GM21526 (cell line): ENCODE data around the gene PHLDB1.
"Not testable (repeated sequence)": the region's sequence is repeated elsewhere in the genome, so short reads cannot be mapped to it uniquely, and the experiment has no call there.

Experiments used
- ATAC-seq: cut with Tn5 transposase; IDR thresholded peaks from one replicate; pipeline ENCODE4 v1.9.1; 2021; ENCODE audit warnings: moderate library complexity; ENCODE audit not compliant: unreplicated experiment, low FRiP score

The PHLDB1 gene

DNA sequence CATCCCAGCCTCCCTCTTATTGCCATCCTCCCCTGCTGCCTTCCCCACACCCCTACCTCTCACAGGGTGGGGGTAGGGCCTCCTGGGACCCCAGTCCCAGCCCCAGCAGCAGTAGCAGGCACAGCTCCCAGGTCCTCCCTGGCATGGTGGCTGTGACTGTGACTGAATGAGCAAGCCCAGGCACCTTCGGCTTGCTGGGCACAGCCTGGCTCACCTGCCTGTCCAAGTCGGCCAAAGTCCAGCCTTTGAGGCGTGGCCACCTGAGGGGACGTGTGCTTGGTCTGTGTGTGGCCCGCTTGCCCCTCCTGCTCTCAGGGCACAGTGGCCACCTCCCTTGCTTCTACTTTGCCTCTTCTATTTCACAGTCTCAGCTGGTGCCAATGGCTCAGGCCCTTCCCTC is 72.1 kb downstream of the PHLDB1 start, which contains the start of gene TREH:
Gene TREH (minus strand): TSS at position 168 of the 400 bp plus-strand sequence. CDS start 23 bp downstream, at position 145.
- ATAC-seq = no peak

DNA sequence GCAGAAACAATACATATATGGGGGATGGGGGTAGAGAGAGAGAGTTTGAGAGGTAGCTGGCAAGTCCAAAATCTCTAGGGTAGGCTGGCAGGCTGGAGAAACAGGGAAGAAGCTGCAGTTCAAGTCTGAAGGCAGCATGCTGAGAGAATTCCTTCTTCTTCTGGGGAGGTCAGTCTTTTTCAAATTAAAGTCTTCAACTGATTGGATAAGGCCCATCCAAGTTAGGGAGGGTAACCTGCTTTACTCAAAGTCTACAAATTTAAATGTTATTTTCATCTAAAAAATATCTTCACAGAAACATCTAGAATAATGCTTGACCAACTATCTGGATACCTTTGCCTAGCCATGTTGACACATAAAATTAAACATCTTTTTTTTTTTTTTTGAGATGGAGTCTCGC is 75.0 kb downstream of the PHLDB1 start:
- no peak for ATAC-seq

- not testable (repeated sequence) for ATAC-seq
Measured at GRCh38 chr11:118682939-118683338, 75.5 kb downstream of the PHLDB1 start.

- no peak for ATAC-seq
Measured at GRCh38 chr11:118684187-118684586, 76.8 kb downstream of the PHLDB1 start.

- no peak for ATAC-seq
Measured at GRCh38 chr11:118687906-118688305, 80.5 kb downstream of the PHLDB1 start.

DNA sequence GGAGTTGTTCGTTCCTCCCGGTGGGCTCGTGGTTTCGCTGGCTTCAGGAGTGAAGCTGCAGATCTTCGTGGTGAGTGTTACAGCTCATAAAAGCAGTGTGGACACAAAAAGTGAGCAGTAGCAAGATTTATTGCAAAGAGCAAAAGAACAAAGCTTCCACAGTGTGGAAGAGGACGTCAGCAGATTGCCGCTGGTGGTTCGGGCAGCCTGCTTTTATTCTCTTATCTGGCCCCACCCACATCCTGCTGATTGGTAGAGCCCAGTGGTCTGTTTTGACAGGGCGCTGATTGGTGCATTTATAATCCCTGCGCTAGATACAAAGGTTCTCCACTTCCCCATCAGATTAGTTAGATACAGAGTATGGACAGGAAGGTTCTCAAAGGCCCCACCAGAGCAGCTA is 80.9 kb downstream of the PHLDB1 start:
- ATAC-seq = not testable (repeated sequence)

DNA sequence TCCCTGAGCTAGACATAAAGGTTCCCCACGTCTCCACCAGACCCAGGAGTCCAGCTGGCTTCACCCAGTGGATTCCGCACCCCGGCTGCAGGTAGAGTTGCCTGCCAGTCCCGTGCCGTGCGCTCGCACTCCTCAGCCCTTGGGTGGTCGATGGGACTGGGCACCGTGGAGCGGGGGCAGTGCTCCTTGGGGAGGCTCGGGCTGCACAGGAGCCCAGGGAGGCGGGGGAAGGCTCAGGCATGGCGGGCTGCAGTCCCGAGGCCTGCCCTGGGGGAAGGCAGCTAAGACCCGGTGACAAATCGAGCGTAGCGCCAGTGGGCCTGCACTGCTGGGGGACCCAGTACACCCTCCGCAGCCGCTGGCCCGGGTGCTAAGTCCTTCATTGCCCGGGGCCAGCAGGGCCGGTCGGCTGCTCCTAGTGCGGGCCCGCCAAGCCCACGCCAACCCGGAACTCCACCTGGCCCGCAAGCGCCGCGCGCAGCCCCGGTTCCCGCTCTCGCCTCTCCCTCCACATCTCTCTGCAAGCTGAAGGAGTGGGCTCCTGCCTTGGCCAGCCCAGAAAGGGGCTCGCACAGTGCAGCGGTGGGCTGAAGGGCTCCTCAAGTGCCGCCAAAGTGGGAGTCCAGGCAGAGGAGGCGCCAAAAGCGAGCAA is 81.6 kb downstream of the PHLDB1 start:
- no peak for ATAC-seq

GRCh38 chr11:118689503-118689851 is 82.1 kb downstream of the PHLDB1 start:
- no peak for ATAC-seq

- ATAC-seq = peak; percentile 74
Measured at GRCh38 chr11:118689852-118690552, 82.6 kb downstream of the PHLDB1 start.

- no peak for ATAC-seq
Measured at GRCh38 chr11:118690553-118691304, 83.3 kb downstream of the PHLDB1 start.

GRCh38 chr11:118691926-118692830 is 84.8 kb downstream of the PHLDB1 start:
- no peak for ATAC-seq

- no peak for ATAC-seq
Measured at GRCh38 chr11:118694185-118694584, 86.8 kb downstream of the PHLDB1 start.

DNA sequence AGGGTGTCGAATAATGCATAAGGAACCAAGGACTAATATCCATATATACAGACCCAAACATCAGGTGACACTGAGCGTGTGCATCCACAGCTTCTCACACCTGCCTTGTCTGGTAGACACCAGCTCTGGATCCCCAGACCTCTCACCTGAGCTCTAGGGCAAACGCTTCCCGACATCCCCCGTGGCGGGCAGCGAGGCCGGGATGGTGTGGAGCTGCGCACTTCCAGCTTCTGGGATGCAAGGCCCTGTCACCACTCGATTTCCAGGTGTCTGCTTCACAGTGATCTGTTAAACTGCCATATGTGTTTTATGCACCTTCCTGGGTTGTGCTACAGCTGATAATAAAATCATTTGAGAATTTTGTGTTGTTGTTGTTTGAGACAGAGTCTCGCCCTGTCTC is 87.4 kb downstream of the PHLDB1 start:
- no peak for ATAC-seq

DNA sequence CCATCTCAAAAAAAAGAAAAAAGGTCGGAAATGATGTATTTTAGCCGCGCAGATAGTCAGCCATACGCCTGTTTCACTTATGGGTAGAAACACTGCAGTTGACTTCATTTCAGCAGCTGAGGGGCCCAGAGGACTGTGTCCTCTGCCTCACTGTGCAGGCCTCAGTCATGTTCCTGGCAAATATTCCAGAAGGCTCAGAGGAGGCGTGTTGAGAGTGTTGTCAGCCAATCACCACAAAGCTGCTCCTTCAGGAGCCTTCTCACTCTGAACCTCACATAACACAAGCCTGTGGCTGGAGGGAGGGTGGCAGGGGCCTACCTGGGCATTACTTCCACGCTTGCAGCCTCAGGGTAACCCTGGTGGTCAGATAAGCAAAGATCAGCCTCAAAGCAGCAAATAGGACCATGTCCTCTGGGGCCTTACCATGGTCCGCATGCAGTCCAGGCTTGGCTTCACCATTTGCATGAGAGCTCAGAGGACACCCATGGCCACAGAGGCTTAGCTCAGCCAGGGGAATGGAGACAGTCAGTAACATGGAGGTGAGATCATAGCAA is 89.3 kb downstream of the PHLDB1 start:
- no peak for ATAC-seq

DNA sequence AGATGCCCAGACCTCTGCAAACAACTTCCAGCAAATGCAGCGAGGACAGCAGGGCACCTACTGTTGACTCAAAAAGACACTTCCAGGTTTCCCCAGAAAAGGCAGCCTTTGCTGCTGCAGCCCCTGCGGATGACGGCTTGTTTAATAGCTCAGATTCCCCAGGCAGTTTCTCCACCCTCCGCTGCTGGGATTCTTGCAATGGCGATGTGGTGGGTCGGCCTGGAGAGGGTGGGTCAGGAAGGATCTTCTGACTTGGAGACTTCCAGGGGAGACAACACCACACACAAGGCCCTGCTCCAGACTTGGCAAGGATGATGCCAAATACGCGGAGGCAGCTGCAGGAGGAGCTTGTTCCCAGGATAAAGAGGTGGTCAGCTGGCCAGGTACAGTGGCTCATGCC is 89.9 kb downstream of the PHLDB1 start:
- ATAC-seq = no peak

GRCh38 chr11:118699506-118700220 is 92.2 kb downstream of the PHLDB1 start:
- ATAC-seq = no peak

DNA sequence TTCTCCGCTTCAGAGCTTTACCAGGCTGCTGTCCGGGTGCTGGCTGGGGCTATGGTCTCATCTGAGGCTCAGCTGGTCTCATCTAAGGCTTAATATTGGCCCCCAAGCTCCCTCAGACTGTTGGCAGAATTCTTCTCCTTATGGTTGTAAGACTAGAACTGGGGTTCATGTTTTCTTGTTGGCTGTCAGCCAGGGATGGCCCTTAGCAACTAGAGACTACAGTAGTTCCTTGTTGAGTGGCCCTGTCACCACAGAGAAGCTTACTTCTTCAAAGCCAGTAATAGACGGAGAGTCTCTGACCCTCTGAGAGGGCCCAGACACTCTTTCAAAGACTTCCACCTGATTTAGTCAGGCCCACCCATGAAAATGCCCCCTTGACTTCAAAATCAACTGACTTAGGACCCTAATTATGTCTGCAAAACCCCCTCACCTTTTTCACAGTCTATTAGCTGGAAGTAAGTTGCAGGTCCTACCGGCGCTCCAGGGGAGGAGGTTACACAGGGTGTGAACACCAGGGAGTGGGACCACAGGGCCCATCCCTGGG is 96.2 kb downstream of the PHLDB1 start:
- no peak for ATAC-seq

- no peak for ATAC-seq
Measured at GRCh38 chr11:118705111-118705741, 97.8 kb downstream of the PHLDB1 start.
